Endothelial cell (in vitro differentiated cells): ENCODE data around the gene NUDT12. TPM values are rescaled to one million over a fixed set of nuclear protein-coding genes. Genes with fewer than 3 reads are reported as not detected.

ENCODE experiments used
- DNase-seq: peaks from one replicate; pipeline ENCODE4 v3.0.0; 2021; ENCODE audit warnings: low spot score
- H3K27ac Mint-ChIP-seq: one replicate; pipeline ENCODE4 v1.8.0; 2021; ENCODE audit warnings: mixed read lengths, inconsistent platforms; ENCODE audit not compliant: unreplicated experiment
- H3K27me3 Mint-ChIP-seq: one replicate; pipeline ENCODE4 v1.8.0; 2021; ENCODE audit warnings: mild to moderate bottlenecking, moderate library complexity, mixed read lengths, inconsistent platforms; ENCODE audit not compliant: unreplicated experiment
- H3K36me3 Mint-ChIP-seq: one replicate; pipeline ENCODE4 v1.8.0; 2021; ENCODE audit warnings: mild to moderate bottlenecking, low read depth, mixed read lengths, inconsistent platforms; ENCODE audit not compliant: unreplicated experiment
- H3K4me1 Mint-ChIP-seq: one replicate; pipeline ENCODE4 v1.8.0; 2021; ENCODE audit warnings: mild to moderate bottlenecking, mixed read lengths, inconsistent platforms; ENCODE audit not compliant: unreplicated experiment
- H3K4me3 Mint-ChIP-seq: one replicate; pipeline ENCODE4 v1.8.0; 2021; ENCODE audit warnings: mild to moderate bottlenecking, mixed read lengths, inconsistent platforms; ENCODE audit not compliant: unreplicated experiment
- H3K9me3 Mint-ChIP-seq: one replicate; pipeline ENCODE4 v1.8.0; 2021; ENCODE audit warnings: mixed read lengths, inconsistent platforms; ENCODE audit not compliant: unreplicated experiment
- total RNA-seq: library from RNA; stranded (reverse); fragmentation: NEBNext Ultra II Directional; extraction: Animal tissue kit (Norgen Biotek cat#: 25700); gene quantifications from one replicate; pipeline ENCODE4 v1.2.1, GENCODE V29; 2021; ENCODE audit not compliant: unreplicated experiment
- TF ChIP-seq, protein P1 (sequence below): fragments of 200-600 bp; sonication (generic); IDR thresholded peaks from one replicate; pipeline ENCODE4 v1.5.0; 2021; ENCODE audit warnings: antibody characterized with exemption; ENCODE audit not compliant: unreplicated experiment

The NUDT12 gene
- total RNA-seq, 1 donor from 2014 or later: 6.1 TPM

DNA sequence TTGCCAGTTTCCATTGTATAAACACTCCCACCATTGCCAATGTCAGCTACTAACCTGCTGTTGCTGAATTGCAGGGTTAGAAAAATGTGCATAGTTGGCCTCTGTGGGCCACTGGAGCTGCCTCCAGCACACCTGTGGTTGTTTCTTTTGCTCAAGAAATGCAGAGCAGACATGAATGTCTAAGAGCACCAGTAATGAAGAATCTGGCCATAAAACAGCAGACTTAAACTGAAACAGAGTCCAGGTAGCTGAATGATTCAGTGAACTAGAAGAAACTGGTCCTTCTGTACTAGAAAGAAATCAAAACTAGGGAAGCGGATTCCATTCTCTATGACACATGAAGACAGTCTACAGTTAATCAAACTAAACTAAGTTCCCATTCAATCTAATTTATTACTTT lies 48.2 kb downstream of the NUDT12 start:
- Mint-ChIP-seq H3K4me1 (no peaks in the 10 kb centered on the region), H3K27ac (no peak overlapping the region), H3K36me3 (no peaks in the 10 kb centered on the region), H3K4me3 (no peak overlapping the region), H3K27me3 (no peaks in the 10 kb centered on the region), H3K9me3 (no peaks in the 10 kb centered on the region)
- TF ChIP-seq, protein P1, sequence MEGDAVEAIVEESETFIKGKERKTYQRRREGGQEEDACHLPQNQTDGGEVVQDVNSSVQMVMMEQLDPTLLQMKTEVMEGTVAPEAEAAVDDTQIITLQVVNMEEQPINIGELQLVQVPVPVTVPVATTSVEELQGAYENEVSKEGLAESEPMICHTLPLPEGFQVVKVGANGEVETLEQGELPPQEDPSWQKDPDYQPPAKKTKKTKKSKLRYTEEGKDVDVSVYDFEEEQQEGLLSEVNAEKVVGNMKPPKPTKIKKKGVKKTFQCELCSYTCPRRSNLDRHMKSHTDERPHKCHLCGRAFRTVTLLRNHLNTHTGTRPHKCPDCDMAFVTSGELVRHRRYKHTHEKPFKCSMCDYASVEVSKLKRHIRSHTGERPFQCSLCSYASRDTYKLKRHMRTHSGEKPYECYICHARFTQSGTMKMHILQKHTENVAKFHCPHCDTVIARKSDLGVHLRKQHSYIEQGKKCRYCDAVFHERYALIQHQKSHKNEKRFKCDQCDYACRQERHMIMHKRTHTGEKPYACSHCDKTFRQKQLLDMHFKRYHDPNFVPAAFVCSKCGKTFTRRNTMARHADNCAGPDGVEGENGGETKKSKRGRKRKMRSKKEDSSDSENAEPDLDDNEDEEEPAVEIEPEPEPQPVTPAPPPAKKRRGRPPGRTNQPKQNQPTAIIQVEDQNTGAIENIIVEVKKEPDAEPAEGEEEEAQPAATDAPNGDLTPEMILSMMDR: no peak
- DNase-seq: no peak

DNA sequence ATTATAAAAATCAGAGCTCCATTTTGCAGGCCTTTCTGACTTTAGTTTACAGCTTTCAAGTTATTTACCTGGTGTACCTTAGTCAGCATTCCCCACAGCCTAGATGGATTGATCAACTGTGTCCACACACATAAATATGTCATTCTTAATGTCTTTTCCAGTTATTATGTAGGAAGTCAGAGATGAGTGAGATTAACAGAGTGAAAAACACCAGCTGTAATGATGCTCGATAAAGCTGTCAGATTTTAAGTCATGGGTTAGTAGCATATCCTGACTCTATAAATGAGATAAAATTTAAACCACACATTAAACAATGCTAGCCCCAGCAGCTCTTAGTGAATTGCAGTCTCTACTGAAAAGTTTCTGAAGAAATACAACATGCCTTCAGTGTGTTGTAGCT lies 48.9 kb downstream of the NUDT12 start:
- H3K4me3 Mint-ChIP-seq: no peak overlapping the region
- no peaks in the 10 kb centered on the region for H3K9me3 Mint-ChIP-seq
- no peaks in the 10 kb centered on the region for H3K27me3 Mint-ChIP-seq
- H3K27ac Mint-ChIP-seq: no peak overlapping the region
- no peaks in the 10 kb centered on the region for H3K4me1 Mint-ChIP-seq
- no peak for DNase-seq
- TF ChIP-seq, protein P1: no peak
- no peaks in the 10 kb centered on the region for H3K36me3 Mint-ChIP-seq

DNA sequence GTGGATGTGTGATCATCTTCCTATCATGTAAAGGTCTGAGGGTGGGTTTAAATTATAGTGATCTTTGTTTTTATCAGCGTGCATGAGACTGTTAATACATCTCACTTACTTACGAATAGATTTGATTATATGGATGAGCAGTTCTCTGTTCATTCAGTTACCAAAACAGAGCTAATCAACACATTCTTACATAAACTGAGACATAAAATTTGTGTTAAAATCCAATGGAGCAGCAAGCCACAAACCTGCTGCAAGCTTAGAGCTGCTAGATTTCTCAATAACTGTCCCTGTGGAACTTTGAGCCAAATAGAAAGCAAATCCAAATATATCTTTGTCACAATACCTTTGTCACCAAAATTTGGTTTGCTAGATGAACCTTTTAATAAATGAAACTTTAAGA lies 50.1 kb downstream of the NUDT12 start:
- H3K27ac Mint-ChIP-seq: no peak overlapping the region
- TF ChIP-seq, protein P1: no peak
- no peaks in the 10 kb centered on the region for H3K4me1 Mint-ChIP-seq
- H3K27me3 Mint-ChIP-seq: no peaks in the 10 kb centered on the region
- H3K36me3 Mint-ChIP-seq: no peaks in the 10 kb centered on the region
- no peak for DNase-seq
- H3K4me3 Mint-ChIP-seq: no peak overlapping the region
- H3K9me3 Mint-ChIP-seq: no peaks in the 10 kb centered on the region

GRCh38 chr5:103511554-103511885 lies 51.1 kb downstream of the NUDT12 start:
- no peaks in the 10 kb centered on the region for H3K36me3 Mint-ChIP-seq
- no peak overlapping the region for H3K27ac Mint-ChIP-seq
- no peaks in the 10 kb centered on the region for H3K9me3 Mint-ChIP-seq
- H3K4me1 Mint-ChIP-seq: no peaks in the 10 kb centered on the region
- H3K4me3 Mint-ChIP-seq: no peak overlapping the region
- no peaks in the 10 kb centered on the region for H3K27me3 Mint-ChIP-seq
- TF ChIP-seq, protein P1: no peak
- DNase-seq: no peak

DNA sequence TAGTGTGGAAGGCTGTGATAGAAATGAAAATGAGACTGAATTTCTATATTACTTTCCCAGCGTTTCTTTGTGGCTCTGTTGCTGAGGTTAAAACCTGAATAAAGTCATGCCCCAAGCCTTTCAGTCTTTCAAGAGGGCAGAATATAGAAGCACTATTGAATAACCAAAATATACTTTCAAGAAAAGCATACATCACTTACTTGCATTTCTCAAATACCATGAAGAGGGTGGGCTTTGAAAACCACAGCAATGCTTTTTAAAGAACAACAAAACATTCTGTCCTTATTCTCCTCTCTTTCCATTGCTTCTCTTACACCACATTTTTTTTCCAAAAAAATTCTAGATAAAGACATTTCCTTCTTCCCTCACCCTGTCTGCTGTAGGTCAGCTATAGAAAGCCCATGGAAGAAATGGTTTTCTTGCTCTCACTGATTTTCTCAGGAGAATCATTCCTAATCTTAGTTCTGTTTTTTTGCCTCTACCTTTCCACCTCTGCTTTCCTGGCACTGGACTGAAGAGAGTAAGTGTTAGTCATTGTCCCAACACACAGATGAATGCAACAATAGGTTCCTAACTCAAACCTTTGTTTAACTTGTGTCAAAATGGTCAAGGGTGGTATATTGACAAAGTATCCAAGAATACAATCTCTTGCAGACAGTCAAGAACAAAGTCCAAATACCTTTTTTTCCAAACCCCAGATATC lies 51.6 kb downstream of the NUDT12 start:
- H3K4me3 Mint-ChIP-seq: no peak overlapping the region
- H3K4me1 Mint-ChIP-seq: no peaks in the 10 kb centered on the region
- TF ChIP-seq, protein P1: no peak
- no peaks in the 10 kb centered on the region for H3K9me3 Mint-ChIP-seq
- H3K27me3 Mint-ChIP-seq: no peaks in the 10 kb centered on the region
- no peaks in the 10 kb centered on the region for H3K36me3 Mint-ChIP-seq
- H3K27ac Mint-ChIP-seq: no peak overlapping the region
- DNase-seq: no peak
